ENCODE data around the gene FNDC1.

DNA sequence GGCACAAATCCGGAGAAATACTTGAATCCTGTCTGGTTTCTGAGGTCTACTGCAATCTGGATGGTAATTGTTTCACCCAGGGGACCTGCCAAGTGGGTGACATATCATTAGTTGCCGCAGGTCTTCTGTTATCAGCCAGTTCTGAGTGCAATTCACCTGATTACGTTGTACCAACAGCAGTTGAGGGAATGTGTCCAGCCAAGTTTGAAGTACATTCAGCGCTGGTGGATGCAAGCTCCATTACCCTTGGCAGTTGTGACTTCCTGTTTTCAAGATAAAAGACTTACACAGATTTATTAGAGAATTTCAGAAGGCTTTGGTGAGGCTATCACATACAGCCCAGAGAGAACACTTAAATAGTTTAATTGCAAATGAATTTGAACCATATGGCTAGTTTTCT, 42.8 kb downstream of the FNDC1 start:
- TF ChIP-seq GATA2 (IDR thresholded peaks at IDR 0.05; ENCODE audit: low read depth, low read length) (no peak), GATA3 (IDR thresholded peaks at IDR 0.05; ENCODE audit: low read depth, low read length) (no peak)

All from SH-SY5Y (cell line).